GM18870 (cell line): ENCODE measurements around the gene JAK3.
A peak's percentile ranks its signal among the peaks of the same experiment; 100 is the strongest.
"Not testable (repeated sequence)": the region's sequence is repeated elsewhere in the genome, so short reads cannot be mapped to it uniquely, and the experiment has no call there.

Source experiments
- ATAC-seq: cut with Tn5 transposase; IDR thresholded peaks from one replicate; pipeline ENCODE4 v1.9.1; 2021; ENCODE audit warnings: moderate library complexity; ENCODE audit not compliant: unreplicated experiment

The JAK3 gene

GRCh38 chr19:17847538-17848366 is at the start of gene JAK3:
JAK3 (minus strand) TSS chr19:17847982; CDS start chr19:17844417, 3,565 bp downstream.
- ATAC-seq = peak; percentile 53

GRCh38 chr19:17893766-17894165 is 46.0 kb upstream of the JAK3 start:
- ATAC-seq = no peak

GRCh38 chr19:17889609-17890214 is 41.9 kb upstream of the JAK3 start:
- no peak for ATAC-seq

- ATAC-seq = no peak
Measured at GRCh38 chr19:17888260-17888659, 40.5 kb upstream of the JAK3 start.

- not testable (repeated sequence) for ATAC-seq
Measured at GRCh38 chr19:17887221-17887620, 39.4 kb upstream of the JAK3 start.

- no peak for ATAC-seq
Measured at GRCh38 chr19:17886515-17886914, 38.7 kb upstream of the JAK3 start.

GRCh38 chr19:17883627-17884410 is 36.0 kb upstream of the JAK3 start:
- no peak for ATAC-seq

GRCh38 chr19:17881701-17882100 is 33.9 kb upstream of the JAK3 start:
- no peak for ATAC-seq

- no peak for ATAC-seq
Measured at GRCh38 chr19:17879466-17879865, 31.7 kb upstream of the JAK3 start.

GRCh38 chr19:17877696-17878095 is 29.9 kb upstream of the JAK3 start:
- ATAC-seq = no peak

- ATAC-seq = no peak
Measured at GRCh38 chr19:17874758-17875135, 27.0 kb upstream of the JAK3 start.

- no peak for ATAC-seq
Measured at GRCh38 chr19:17873786-17874757, 26.3 kb upstream of the JAK3 start.

GRCh38 chr19:17872251-17873001 is 24.6 kb upstream of the JAK3 start:
- no peak for ATAC-seq

- no peak for ATAC-seq
Measured at GRCh38 chr19:17871878-17872250, 24.1 kb upstream of the JAK3 start, which contains the start of gene SLC5A5. SLC5A5 (plus strand) TSS chr19:17871945; CDS start chr19:17872320, 375 bp downstream.

- ATAC-seq = no peak
Measured at GRCh38 chr19:17871032-17871877, 23.5 kb upstream of the JAK3 start.

- ATAC-seq = no peak
Measured at GRCh38 chr19:17869114-17869608, 21.4 kb upstream of the JAK3 start.

GRCh38 chr19:17868669-17869068 is 20.9 kb upstream of the JAK3 start:
- no peak for ATAC-seq

- no peak for ATAC-seq
Measured at GRCh38 chr19:17866964-17867486, 19.2 kb upstream of the JAK3 start.
